Endothelial cell (in vitro differentiated cells): Measurements from ENCODE around the gene LSM2. TPM values are rescaled to one million over a fixed set of nuclear protein-coding genes. Genes with fewer than 3 reads are reported as not detected.

Source experiments
- DNase-seq: peaks from one replicate; pipeline ENCODE4 v3.0.0; 2021; ENCODE audit warnings: low spot score
- H3K27ac Mint-ChIP-seq: one replicate; pipeline ENCODE4 v1.8.0; 2021; ENCODE audit warnings: mixed read lengths, inconsistent platforms; ENCODE audit not compliant: unreplicated experiment
- H3K27me3 Mint-ChIP-seq: one replicate; pipeline ENCODE4 v1.8.0; 2021; ENCODE audit warnings: mild to moderate bottlenecking, moderate library complexity, mixed read lengths, inconsistent platforms; ENCODE audit not compliant: unreplicated experiment
- H3K36me3 Mint-ChIP-seq: one replicate; pipeline ENCODE4 v1.8.0; 2021; ENCODE audit warnings: mild to moderate bottlenecking, low read depth, mixed read lengths, inconsistent platforms; ENCODE audit not compliant: unreplicated experiment
- H3K4me1 Mint-ChIP-seq: one replicate; pipeline ENCODE4 v1.8.0; 2021; ENCODE audit warnings: mild to moderate bottlenecking, mixed read lengths, inconsistent platforms; ENCODE audit not compliant: unreplicated experiment
- H3K4me3 Mint-ChIP-seq: one replicate; pipeline ENCODE4 v1.8.0; 2021; ENCODE audit warnings: mild to moderate bottlenecking, mixed read lengths, inconsistent platforms; ENCODE audit not compliant: unreplicated experiment
- H3K9me3 Mint-ChIP-seq: one replicate; pipeline ENCODE4 v1.8.0; 2021; ENCODE audit warnings: mixed read lengths, inconsistent platforms; ENCODE audit not compliant: unreplicated experiment
- total RNA-seq: library from RNA; stranded (reverse); fragmentation: NEBNext Ultra II Directional; extraction: Animal tissue kit (Norgen Biotek cat#: 25700); gene quantifications from one replicate; pipeline ENCODE4 v1.2.1, GENCODE V29; 2021; ENCODE audit not compliant: unreplicated experiment
- TF ChIP-seq, protein P1 (sequence below): fragments of 200-600 bp; sonication (generic); IDR thresholded peaks from one replicate; pipeline ENCODE4 v1.5.0; 2021; ENCODE audit warnings: antibody characterized with exemption; ENCODE audit not compliant: unreplicated experiment

Gene LSM2
- total RNA-seq, 1 donor from 2014 or later = 57.1 TPM

DNA sequence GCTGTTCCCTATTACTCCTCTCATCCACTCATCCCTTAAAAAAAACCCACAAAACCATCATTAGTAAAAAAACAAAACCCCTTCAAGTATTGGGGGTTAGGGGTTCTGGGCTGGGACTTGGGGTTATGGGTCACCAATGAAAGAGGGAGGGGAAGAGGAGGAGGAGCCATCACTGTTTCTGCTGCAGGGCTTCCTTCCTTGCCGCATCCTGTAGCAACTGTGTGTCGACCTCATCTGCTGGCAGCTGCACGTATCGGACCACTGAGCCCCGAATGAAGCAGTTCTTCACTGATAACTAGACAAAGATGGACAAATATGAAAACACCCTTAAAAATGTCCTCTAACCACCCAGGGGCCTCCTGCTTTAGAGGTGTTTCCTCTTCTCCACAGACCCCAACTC, 9.2 kb downstream of the LSM2 start:
- peaks cover 6% of the 10 kb centered on the region for H3K27me3 Mint-ChIP-seq
- H3K9me3 Mint-ChIP-seq = no peaks in the 10 kb centered on the region
- H3K27ac Mint-ChIP-seq = no peak overlapping the region
- H3K4me3 Mint-ChIP-seq = no peak overlapping the region
- TF ChIP-seq, protein P1, sequence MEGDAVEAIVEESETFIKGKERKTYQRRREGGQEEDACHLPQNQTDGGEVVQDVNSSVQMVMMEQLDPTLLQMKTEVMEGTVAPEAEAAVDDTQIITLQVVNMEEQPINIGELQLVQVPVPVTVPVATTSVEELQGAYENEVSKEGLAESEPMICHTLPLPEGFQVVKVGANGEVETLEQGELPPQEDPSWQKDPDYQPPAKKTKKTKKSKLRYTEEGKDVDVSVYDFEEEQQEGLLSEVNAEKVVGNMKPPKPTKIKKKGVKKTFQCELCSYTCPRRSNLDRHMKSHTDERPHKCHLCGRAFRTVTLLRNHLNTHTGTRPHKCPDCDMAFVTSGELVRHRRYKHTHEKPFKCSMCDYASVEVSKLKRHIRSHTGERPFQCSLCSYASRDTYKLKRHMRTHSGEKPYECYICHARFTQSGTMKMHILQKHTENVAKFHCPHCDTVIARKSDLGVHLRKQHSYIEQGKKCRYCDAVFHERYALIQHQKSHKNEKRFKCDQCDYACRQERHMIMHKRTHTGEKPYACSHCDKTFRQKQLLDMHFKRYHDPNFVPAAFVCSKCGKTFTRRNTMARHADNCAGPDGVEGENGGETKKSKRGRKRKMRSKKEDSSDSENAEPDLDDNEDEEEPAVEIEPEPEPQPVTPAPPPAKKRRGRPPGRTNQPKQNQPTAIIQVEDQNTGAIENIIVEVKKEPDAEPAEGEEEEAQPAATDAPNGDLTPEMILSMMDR = no peak
- DNase-seq = no peak
- peaks cover 14% of the 10 kb centered on the region for H3K4me1 Mint-ChIP-seq
- peaks cover 4% of the 10 kb centered on the region for H3K36me3 Mint-ChIP-seq

GRCh38 chr6:31796993-31797385, 9.8 kb downstream of the LSM2 start:
- no peak for DNase-seq
- H3K36me3 Mint-ChIP-seq = peaks cover 4% of the 10 kb centered on the region
- no peak overlapping the region for H3K27ac Mint-ChIP-seq
- TF ChIP-seq, protein P1 = no peak
- no peaks in the 10 kb centered on the region for H3K9me3 Mint-ChIP-seq
- peaks cover 14% of the 10 kb centered on the region for H3K4me1 Mint-ChIP-seq
- H3K27me3 Mint-ChIP-seq = peaks cover 6% of the 10 kb centered on the region
- H3K4me3 Mint-ChIP-seq = peak overlapping the region; percentile 75

- Mint-ChIP-seq H3K36me3 (peaks cover 9% of the 10 kb centered on the region), H3K4me1 (peaks cover 16% of the 10 kb centered on the region), H3K4me3 (peak within 1 kb of the TSS; percentile 98), H3K9me3 (no peaks in the 10 kb centered on the region), H3K27me3 (peaks cover 8% of the 10 kb centered on the region), H3K27ac (peak within 1 kb of the TSS; percentile 97)
- TF ChIP-seq, protein P1 = peak; percentile 74
- peak; percentile 82 for DNase-seq
Observed at GRCh38 chr6:31795616-31796298, 11.0 kb downstream of the LSM2 start, which contains the start of gene VARS1. TSS of gene VARS1 (minus strand) at chr6:31795752. CDS start at chr6:31795217, 535 bp downstream.

- H3K4me3 Mint-ChIP-seq = peak overlapping the region; percentile 98
- H3K36me3 Mint-ChIP-seq = peaks cover 12% of the 10 kb centered on the region
- H3K27me3 Mint-ChIP-seq = peaks cover 8% of the 10 kb centered on the region
- H3K27ac Mint-ChIP-seq = peak overlapping the region; percentile 97
- H3K4me1 Mint-ChIP-seq = peaks cover 19% of the 10 kb centered on the region
- no peak for DNase-seq
- no peaks in the 10 kb centered on the region for H3K9me3 Mint-ChIP-seq
- TF ChIP-seq, protein P1 = no peak
Observed at GRCh38 chr6:31794866-31795615, 11.7 kb downstream of the LSM2 start.
